HG03469 (cell line): ENCODE data around the gene PLA1A.
A peak's percentile ranks its signal among the peaks of the same experiment; 100 is the strongest.

Experiments
- ATAC-seq: cut with Tn5 transposase; IDR thresholded peaks from one replicate; pipeline ENCODE4 v1.9.1; 2021; ENCODE audit warnings: mild to moderate bottlenecking, moderate library complexity, moderate number of reproducible peaks; ENCODE audit not compliant: unreplicated experiment

Gene PLA1A

DNA sequence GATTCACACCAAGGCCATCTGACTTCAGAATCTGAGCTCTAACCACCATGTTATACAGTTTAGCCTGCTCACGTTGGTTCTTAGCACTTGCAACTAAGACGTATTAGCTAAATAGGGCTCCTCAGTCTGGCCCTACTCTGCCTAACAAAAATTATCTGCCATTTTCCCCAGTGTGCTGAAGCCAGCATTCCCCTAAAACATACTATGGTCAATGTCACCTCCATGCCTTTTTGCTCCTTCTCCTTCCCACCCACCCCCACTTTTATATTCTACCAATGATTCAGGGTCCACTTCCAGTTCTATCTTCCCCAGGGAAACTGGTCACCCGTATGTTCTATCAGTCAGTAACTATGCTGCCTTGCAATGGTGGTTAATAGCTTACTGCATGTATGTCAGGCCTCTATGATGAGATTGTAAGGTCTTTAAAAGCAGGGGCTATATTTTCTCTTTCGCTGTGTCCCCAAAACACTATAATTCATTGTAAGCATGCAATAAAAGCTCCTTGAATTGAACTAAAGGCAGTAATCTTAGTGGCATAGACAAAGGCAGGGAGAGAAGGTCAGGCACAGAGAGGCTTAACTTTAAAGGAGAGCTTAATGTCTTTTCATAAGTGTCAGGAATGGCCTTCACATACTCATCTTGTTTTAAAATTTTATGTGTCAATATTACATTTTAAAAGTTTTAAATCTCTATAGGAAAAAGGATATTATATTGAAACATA is 39.4 kb downstream of the PLA1A start:
- ATAC-seq: no peak

DNA sequence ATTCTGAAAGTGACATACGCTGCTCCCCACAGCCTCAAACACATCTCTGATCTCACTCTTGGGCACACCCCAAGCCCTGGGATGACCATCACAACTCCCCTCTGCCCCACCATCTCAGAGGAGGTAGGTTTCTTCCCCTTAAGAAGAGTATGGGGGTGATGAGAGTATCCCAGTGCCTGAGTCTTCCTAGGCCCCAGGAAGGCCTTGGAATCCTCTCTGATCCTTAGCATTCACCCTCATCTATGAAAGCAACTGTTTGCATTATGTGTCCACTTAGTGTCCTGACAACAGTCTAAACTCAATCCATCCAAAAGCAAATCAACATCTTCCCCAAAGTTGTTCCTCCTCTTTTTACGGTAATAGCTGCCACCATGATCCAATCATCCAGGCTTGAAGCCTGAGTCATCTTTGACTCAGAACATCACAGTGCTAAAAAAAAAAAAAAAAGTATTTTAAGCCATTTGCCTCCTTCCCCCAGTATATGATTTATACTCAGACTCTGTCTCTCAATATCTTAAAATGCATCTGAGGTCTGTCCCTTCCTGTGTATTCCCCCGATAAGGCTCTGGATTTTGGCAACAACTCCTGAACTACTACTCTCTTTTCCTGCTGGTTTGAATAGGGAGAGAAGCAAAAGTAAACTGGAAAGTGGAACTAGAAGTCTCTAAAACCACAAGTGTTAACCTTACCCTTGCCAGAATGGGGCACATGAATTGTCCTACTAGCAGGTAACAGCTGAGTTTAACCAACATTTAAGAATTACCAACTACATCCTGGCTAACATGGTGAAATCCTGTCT is 40.2 kb downstream of the PLA1A start:
- ATAC-seq: peak; percentile 21

DNA sequence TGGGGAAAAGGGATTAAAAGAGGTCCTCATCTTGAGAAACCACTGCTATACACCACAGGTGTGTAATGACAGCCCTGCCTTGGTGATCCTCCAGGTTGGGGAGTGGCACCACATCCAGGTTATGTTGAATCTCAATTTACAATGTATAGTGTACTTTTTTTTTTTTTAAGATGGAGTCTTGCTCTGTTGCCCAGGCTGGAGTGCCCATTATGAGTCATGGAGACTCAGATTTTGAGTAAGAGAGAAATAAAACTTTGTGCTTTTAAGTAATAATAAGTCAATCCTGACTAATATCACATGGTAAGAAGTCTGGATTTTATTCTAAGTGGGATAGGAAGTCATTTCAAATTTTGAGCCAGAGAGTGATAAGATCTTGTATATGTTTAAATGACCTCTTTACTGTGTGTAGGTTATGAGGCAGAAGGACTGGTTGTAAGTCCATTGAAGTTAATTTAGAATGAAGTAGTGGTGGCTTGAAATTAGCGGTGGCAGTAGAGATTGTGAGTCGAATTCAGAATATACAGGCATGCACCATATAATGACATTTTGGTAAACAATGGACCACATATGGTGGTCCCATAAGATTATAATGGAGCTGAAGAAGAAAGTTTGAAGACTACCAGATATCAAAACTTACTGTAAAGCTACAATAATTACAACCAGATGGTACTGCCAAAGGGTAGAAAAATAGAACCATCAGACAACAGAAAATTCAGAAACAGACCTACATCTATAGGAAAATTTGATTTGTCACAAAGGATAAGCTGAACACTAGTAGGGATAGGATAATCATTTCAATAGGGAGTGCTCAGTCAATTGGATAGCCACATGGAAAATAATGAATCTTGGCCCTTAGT is 42.0 kb downstream of the PLA1A start:
- no peak for ATAC-seq

DNA sequence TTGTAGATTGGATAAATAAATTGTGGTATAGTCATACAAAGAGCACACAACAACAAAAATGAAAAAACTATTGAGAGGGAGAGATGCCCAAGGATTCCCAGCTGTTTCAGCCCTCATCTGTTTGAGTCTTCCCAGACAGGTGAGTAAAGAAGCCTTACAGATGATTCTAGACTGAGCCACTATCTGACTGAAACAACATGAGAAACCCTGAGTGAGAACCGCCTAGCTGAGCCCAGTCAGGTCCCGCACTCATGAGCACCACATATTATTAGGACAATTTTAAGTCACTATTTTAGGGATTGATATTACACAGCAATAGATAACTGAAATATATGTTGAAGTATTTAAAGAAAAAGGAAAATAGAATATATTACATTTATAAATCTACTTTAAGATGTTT is 43.7 kb downstream of the PLA1A start:
- ATAC-seq: no peak

DNA sequence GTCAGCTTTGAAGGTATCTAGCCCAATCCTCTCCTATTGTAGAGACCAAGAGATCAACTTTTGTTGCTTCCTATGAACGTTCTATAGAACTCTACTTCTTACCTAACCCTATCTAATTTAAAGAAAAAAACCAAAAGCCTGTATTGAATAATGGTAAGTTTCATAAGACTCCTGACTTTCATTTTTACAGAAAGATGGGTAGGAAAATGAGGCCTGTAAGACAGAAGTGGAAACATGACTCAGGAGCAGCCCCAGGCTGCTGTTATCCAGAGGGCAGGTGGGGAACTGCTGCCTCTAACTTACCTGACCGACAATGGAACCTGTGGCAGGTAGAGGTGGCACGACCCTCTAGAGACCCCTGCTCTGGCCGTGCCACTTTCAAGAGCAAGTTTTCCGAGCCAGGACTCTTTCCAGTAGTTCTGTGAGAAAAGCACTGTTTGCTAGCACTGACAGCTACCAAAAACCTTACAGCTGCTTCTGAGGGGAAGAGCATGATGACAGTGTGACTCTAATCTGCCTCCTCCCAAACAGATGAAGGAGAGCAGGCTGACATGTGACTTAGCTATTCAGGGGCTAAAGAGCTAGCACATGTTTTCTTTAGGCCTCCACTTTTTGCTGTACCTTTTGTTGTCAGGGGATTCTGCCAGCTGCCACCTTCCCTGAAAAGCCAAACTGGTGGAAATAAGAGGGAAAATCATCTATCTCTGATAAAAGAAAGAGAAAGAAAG is 45.2 kb downstream of the PLA1A start:
- ATAC-seq: no peak

DNA sequence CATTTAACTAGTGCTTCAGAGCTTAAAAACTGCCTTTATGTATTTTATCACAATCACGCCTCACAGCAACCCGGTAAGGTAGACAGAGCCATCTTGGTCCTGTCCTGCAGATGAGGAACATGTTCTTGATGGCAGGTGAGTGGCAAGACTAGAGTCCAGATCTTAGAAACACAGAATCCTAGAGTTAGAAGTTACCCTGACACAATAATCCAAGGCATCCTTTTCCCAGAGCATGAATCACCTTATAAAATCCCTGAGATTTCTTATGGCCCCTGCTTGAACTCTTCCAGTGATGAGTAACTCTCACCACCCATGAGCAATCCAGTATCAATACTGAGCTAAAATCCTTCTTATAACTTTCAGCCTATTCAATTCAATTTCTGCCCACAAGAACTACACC is 45.8 kb downstream of the PLA1A start:
- ATAC-seq: no peak

DNA sequence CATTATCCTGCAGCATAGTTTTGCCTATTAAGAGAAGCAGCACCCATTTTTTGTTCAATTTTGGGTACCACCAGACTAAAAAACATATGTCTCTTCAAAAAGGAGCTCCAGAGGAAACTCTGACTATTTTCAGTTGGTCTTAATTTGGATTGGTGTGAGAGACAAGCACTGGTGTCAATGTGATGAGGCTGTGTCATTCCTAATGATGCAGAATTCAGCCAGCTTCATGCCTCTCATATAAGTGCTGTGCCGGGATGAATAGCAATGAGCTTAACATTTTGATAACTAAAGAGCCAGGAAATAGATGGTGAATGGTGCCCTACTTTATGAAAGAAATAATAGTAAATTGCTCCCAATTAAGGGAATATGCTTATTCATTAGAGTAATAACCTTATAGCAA is 46.8 kb downstream of the PLA1A start:
- ATAC-seq: no peak

DNA sequence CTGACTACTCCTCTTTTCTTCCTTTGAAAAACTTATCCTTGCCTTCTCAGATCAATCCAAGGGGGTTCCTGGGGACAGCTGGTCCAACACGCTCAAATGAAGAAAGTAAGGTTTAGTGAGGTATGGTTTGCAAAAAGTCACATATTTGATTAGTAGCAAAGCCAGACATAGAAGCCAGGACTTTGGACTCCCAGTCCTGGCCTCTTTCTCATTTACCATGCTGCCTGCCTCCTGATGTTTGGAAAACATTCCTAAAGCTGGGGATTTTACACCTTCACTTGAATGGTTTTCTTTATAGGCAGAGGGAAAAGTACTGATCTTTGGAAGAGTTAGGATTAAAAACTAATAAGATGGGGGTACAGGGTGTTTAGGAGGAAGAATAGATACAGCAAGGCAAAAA is 48.1 kb downstream of the PLA1A start:
- no peak for ATAC-seq

DNA sequence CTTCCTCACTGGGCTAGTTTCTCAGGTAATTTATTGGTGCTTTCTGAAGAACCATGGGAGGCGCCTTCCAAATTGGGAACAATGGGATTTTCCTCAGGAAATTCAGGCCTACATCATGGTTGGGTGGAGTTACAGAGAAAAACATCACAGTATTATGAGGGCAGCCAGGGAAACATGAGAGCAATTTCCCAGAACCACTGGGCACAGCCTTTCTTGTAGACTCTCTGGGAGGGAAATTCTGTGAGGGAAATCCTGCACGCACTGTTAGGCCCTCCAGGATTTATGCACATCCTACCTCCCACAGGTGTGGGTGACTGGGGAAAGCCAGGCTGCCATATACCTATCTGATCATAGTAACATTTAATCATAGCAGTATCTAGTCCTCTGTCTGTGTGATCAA is 49.5 kb downstream of the PLA1A start:
- no peak for ATAC-seq

DNA sequence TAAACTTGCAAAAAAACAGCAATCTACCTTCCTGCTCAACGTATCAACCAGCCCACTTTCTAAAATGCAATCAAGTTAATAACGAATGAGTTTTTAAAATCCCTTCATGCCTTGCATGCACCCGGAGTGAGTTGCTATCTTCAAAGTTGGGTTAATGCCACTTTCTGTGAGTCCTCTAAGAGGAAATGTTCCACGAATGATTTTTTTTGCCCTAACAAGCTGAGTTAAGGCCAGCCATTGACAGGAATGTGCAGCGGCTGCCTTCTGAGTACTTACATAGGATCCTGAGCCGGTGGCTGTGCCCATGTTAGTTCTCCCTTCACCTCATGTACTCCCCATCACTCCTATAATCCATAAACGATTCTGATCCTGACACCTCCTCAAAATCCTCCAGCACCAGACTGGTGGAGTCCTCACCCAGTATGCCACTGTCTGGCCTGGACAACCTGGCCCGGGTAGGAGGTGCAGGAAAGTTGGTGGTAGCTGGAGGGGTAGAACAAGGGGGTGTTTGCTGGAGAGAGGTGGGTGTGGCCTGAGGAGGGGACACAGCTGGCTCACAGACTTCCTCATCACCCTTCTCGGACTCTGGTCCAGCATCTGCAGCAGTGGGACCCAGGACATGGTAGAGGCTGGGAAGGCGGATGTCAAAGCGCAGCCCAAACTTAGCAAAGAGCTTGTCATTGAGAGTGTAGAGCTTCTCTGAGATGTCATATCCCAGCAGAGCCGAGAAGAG is 50.3 kb downstream of the PLA1A start:
- ATAC-seq: no peak

DNA sequence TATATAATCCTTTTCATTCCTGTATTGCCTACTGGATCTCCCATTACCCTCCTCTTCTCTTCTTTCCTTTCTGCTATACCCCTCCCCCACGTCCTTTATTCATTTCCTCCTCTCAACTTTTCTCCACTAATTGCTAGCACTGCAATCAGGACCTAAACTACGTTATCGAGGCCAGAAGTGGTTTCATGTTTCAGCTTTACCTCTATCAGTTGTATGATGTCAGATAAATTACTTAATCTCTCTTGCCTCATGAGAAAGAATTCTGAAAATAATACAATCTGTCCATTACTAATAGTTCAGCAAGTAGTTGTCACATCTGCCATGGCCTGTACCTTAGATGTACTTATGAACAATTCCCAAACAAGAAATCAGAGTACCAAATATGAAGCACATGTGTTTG is 52.1 kb downstream of the PLA1A start:
- no peak for ATAC-seq

DNA sequence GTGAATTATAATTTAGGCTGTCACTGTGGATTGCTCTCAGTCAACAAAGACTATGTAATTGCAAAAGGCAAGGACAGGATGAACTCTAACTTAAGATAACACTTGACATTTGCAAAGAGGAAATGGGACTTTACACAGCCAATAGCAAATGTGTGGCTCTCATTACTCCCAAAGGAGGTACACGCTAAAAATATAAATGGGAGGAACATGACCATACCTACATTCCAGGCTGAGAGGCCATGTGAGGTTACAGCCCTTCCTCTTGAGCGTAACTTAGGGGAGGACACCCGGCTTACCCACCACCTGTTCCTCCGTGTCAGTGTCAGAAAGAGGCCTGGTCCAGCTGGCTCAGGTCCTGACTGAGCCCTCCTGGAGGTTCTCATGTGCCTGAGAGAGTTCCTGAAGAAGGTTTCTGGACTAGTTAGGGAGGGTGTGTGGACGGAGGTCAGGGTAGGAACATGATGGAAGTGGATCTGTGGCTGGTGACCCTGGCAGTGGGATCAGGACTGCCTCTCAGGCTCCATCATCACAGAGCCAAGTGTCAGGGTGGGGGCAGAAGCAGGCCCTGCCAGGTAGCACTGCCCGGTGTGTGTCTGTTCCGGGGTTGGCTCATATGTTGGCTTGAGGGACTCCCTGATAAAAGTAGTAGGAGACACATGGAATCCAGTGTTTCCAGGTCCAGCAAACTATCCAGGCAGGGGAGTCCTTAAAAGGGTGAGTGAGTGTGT is 54.8 kb downstream of the PLA1A start:
- ATAC-seq: no peak

DNA sequence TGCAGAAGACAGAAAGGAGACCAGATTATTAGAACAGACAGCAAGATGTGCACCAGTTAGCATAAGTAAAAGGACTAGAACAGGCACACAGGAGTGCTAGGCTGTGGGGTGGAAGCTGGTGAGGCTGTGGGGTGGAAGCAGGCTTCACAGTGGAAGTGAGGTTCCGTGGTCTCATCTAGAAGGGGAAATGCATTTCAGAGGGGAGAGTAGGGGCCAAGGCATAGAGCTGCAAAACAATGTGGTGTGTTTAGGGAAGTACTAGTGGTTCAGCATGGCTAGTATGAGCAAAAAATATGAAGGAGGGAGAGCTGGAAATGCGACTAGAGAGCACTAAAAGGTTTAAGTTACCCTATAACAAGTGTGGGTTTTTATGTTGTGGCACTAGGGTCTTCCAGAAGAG is 56.2 kb downstream of the PLA1A start:
- no peak for ATAC-seq

DNA sequence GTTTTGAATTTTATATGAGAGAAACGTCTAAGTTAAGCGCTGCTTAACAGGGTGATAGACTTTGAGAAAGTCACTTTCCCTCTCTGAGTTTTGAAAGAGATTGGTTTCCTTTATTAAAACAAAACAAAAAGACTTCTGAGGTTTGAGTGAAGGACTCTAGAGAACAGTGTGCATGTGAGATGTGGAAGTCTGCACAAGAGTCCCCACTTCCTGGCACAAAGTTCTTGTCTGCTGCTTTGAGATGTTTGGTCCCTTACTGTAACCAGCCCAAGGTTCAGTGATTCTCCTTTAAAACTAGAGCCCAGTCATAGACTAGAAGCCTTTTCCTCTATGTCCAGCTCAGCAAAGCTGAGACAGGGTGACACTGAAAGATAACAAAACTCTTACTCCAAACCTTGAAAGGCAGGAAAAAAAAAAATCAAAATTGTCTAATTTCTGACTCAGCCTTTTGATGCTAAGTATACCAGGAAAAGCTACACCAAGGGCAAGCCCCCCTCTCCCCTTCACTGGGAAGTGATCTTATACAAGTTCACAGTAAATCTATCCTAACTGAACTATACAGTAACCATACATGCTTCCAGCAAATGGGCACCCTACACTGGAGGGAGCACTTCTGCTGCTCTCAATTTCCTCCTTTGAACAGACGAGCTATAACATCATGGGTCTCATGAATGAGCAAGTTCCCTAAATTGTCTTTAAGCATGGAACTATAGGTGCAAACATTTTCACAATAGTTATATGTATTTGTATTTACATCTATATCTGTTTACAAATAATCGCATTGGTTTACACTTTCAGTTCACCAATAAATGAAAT is 60.4 kb downstream of the PLA1A start:
- ATAC-seq: no peak

DNA sequence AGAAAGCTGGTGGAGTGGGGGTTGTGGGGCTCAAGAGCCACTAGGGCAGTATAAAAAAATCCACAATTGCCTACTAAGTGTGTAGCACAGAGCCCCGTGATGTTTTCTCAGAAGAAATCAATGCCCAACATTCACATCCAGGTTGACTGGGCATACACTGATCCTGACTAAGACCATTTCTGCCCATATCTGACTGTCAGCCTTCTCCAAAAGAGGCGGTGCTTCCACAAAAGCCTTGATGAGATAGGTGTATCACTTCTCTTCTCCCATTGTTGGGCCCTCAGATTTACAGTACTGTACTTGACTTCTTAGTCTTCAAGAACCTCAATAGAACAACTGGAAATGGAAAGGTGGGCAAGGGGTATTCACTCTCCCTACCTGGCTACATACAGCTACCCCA is 61.3 kb downstream of the PLA1A start:
- no peak for ATAC-seq

DNA sequence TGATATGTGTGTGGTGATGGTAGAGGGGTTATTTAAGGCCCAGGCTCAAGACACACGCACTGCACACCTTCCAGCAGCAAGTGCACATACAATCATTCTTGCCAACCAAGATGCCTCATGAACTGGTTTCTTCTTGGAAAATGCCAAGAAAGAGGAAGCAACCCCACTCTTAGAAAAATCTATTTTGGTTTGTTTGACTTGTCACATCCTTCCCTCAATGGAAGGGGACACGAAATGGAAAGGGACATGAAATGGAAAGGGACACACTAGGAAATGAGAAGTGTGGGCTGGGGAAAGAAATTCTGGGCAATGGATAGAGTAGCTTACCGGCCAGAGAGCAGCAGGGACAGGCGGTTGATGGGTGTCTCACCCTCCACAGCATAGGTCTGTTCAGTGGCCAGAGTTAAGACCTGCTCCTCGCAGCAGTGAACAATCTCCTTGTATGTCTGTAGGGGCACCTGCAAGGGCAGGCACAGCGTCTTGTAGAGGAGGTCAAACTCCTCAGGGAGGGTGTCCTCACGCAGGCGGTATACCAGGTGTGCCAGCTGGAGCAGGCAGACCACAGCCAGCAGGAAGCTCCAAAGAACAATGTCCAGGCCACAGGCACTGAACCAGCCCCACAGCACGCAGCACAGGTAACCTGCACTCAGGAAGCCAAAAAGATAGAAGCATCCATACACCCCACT is 62.1 kb downstream of the PLA1A start:
- no peak for ATAC-seq

DNA sequence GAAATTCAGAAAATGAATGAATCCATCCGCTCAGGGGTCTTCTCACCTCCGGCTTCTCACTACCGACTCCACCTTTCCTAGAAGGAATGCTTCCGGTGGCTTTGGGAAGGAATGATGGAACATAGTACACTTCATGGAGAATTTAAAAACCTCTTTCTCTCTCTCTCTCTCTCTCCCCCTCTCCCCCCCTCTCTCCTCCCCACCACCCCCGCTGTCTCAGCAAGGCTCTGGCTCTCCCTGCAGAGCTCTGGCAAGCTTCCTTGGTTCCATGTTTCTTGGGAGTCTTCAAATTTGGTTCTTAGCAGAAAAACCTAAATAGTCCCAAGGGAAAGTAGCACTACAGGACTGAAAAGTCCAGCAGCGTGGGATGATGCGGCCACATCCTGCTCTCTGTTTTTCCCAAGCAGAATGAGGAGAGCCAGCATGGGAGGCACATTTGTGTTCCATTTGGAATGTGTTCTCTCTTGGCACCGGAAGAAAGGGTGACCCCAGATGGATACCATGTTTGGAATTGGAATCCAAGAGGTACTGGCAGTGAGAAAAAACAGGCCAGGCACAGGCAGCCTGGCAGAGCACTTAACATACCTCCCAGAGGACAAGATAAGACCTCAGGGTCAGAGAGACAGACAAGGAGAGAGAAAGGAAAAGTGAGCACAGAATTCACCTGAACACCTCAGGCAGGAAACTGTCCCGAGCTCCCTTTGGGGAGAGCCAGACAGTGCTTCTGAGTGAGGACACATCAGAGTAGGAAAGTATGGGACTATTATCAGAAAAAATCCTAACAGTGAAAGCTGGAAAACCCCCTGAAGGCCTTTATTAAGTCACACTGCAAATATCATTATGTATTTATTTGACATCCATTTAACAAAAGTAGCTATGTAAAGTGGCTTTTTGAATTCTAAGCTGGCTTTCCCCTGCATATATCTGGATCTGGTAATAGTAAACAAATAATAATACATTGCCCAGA is 63.1 kb downstream of the PLA1A start, which contains the start of gene POPDC2:
Gene POPDC2 (minus strand): TSS at position 116 of the 967 bp plus-strand sequence. CDS start 166 bp downstream, outside the sequence.
- ATAC-seq: no peak
